Suprapubic skin (tissue), 4 donors: Measurements from ENCODE around the gene BAHCC1. TPM values are rescaled to one million over a fixed set of nuclear protein-coding genes. Genes with fewer than 3 reads are reported as not detected.
"Not testable (repeated sequence)": the region's sequence is repeated elsewhere in the genome, so short reads cannot be mapped to it uniquely, and the experiment has no call there.

Experiments used
- DNase-seq, 2 donors: peaks; one replicate each; pipeline ENCODE4 v3.0.0-alpha.2; 2019; ENCODE audit warnings: low spot score in 2 of 2
- H3K27ac ChIP-seq: fragments of 200-600 bp; sonication (generic); one replicate; pipeline ENCODE4 v1.5.1; 2019
- H3K27me3 ChIP-seq: fragments of 200-600 bp; sonication (generic); one replicate; pipeline ENCODE4 v1.5.1; 2019
- H3K36me3 ChIP-seq: fragments of 200-600 bp; sonication (generic); one replicate; pipeline ENCODE4 v1.5.1; 2019
- H3K4me1 ChIP-seq: fragments of 200-600 bp; sonication (generic); one replicate; pipeline ENCODE4 v1.5.1; 2019
- H3K4me3 ChIP-seq: fragments of 200-600 bp; sonication (generic); one replicate; pipeline ENCODE4 v1.5.1; 2019; ENCODE audit warnings: mild to moderate bottlenecking
- H3K9me3 ChIP-seq: fragments of 200-600 bp; sonication (generic); one replicate; pipeline ENCODE4 v1.5.1; 2019
- CTCF ChIP-seq, 2 donors: fragments of 200-600 bp in 1 of 2; fragments of 450-650 bp in 1 of 2; sonication (generic) in 1 of 2; IDR thresholded peaks; one replicate each; pipeline ENCODE4 v1.5.1; 2016 to 2019; ENCODE audit warnings: antibody characterized with exemption in 2 of 2, mild to moderate bottlenecking in 1 of 2, moderate library complexity in 1 of 2
- EP300 ChIP-seq: sonication (generic); formaldehyde crosslinking; IDR thresholded peaks from one replicate; pipeline ENCODE4 v1.6.1; 2017; ENCODE audit warnings: antibody characterized with exemption
- POLR2A ChIP-seq, 2 donors: fragments of 450-650 bp; IDR thresholded peaks; one replicate each; pipeline ENCODE4 v1.6.1; 2017; ENCODE audit warnings: antibody characterized with exemption in 2 of 2, mild to moderate bottlenecking in 2 of 2, moderate library complexity in 2 of 2
- POLR2AphosphoS5 ChIP-seq, 3 donors: sonication (generic); formaldehyde crosslinking; IDR thresholded peaks; one replicate each; pipeline ENCODE4 v1.6.1; 2017; ENCODE audit warnings: antibody characterized with exemption in 3 of 3
- WGBS: methylation state at CpG from one replicate; pipeline ENCODE4 v1.1.5; 2018; 5-methylcytosine and 5-hydroxymethylcytosine counted together
- total RNA-seq, 4 donors: library from RNA; depleted of rRNA; stranded (reverse); fragments of >200 nt; gene quantifications; one replicate each; pipeline ENCODE4 v1.1.0, GENCODE V29; 2016

Gene BAHCC1
- total RNA-seq, 4 donors from 2014 or later = 4.5 to 19.3 (median 12.2) TPM

GRCh38 chr17:81354252-81354953, 40.9 kb upstream of the BAHCC1 start:
- no peaks in the 10 kb centered on the region for H3K27me3 ChIP-seq
- DNase-seq = no peak
- H3K27ac ChIP-seq = no peak overlapping the region
- H3K4me3 ChIP-seq = no peak overlapping the region
- H3K9me3 ChIP-seq = no peaks in the 10 kb centered on the region
- H3K4me1 ChIP-seq = peaks cover 5% of the 10 kb centered on the region
- H3K36me3 ChIP-seq = no peaks in the 10 kb centered on the region
- TF ChIP-seq POLR2AphosphoS5 (IDR thresholded peaks at IDR 0.05) (no peak), CTCF (IDR thresholded peaks at IDR 0.05) (no peak), POLR2A (IDR thresholded peaks at IDR 0.05) (no peak), EP300 (no peak)
- WGBS = 89% methylated on average over 11 of the region's 14 CpGs

DNA sequence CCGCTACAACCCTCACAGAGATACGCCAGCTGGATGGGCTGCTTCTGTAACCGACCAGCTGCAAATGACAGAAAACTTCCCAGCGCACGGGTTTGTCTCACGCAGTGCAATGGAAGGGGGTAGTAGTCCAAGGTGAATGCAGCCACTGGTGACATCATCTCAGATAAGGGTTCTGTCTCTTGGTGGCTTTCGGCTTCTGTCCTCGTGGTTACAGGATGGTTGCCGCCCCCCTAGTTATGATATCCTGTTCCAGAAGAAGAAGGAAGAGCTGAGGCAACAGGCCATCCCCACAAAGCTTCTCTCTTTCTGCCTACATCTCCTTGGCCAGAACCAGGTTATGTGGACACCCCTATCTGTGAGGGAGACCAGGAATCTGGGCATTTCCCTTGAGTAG, 40.3 kb upstream of the BAHCC1 start:
- Histone ChIP-seq H3K4me3 (no peak overlapping the region), H3K9me3 (no peaks in the 10 kb centered on the region), H3K27ac (no peak overlapping the region), H3K27me3 (no peaks in the 10 kb centered on the region), H3K4me1 (peaks cover 4% of the 10 kb centered on the region), H3K36me3 (no peaks in the 10 kb centered on the region)
- DNase-seq = no peak
- no peak for TF ChIP-seq EP300
- TF ChIP-seq POLR2AphosphoS5 (IDR thresholded peaks at IDR 0.05) = no peak
- no peak for TF ChIP-seq POLR2A (IDR thresholded peaks at IDR 0.05)
- no peak for TF ChIP-seq CTCF (IDR thresholded peaks at IDR 0.05)
- WGBS = 80% methylated on average over 9 of the region's 9 CpGs

GRCh38 chr17:81359218-81359617, 36.0 kb upstream of the BAHCC1 start:
- peaks cover 7% of the 10 kb centered on the region for H3K27me3 ChIP-seq
- 80% methylated on average over 8 of the region's 8 CpGs for WGBS
- H3K9me3 ChIP-seq = no peaks in the 10 kb centered on the region
- TF ChIP-seq POLR2AphosphoS5 (IDR thresholded peaks at IDR 0.05) = no peak
- no peak overlapping the region for H3K27ac ChIP-seq
- H3K4me1 ChIP-seq = peaks cover 1% of the 10 kb centered on the region
- no peaks in the 10 kb centered on the region for H3K36me3 ChIP-seq
- no peak overlapping the region for H3K4me3 ChIP-seq
- DNase-seq = no peak

DNA sequence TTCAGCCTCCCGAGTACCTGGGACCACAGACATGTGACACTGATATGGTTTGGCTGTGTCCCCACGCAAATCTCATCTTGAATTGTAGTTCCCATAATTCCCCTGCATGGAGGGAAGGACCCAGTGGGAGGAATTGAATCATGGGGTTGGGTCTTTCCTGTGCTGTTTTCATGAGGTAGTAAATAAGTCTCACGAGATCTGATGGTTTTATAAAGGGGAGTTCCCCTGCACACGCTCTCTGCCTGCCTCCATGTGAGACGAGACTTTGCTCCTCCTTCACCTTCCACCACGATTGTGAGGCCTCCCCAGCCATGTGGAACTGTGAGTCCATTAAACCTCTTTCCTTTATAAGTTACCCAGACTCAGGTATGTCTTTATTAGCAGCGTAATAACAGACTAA, 33.3 kb upstream of the BAHCC1 start:
- not testable (repeated sequence) for H3K4me3 ChIP-seq, H3K27ac ChIP-seq, H3K36me3 ChIP-seq, H3K9me3 ChIP-seq, DNase-seq
- H3K27me3 ChIP-seq = peaks cover 13% of the 10 kb centered on the region
- peaks cover 24% of the 10 kb centered on the region for H3K4me1 ChIP-seq
- 47% methylated on average over 7 of the region's 7 CpGs for WGBS

GRCh38 chr17:81364278-81365147, 30.7 kb upstream of the BAHCC1 start:
- DNase-seq = no peak
- 57% methylated on average over 16 of the region's 26 CpGs for WGBS
- Histone ChIP-seq H3K9me3 (no peaks in the 10 kb centered on the region), H3K4me3 (peak overlapping the region; percentile 33), H3K27ac (no peak overlapping the region), H3K4me1 (peaks cover 24% of the 10 kb centered on the region), H3K27me3 (peaks cover 16% of the 10 kb centered on the region), H3K36me3 (no peaks in the 10 kb centered on the region)
- TF ChIP-seq EP300 = no peak
- TF ChIP-seq CTCF (IDR thresholded peaks at IDR 0.05) = no peak
- no peak for TF ChIP-seq POLR2A (IDR thresholded peaks at IDR 0.05)
- no peak for TF ChIP-seq POLR2AphosphoS5 (IDR thresholded peaks at IDR 0.05)

DNA sequence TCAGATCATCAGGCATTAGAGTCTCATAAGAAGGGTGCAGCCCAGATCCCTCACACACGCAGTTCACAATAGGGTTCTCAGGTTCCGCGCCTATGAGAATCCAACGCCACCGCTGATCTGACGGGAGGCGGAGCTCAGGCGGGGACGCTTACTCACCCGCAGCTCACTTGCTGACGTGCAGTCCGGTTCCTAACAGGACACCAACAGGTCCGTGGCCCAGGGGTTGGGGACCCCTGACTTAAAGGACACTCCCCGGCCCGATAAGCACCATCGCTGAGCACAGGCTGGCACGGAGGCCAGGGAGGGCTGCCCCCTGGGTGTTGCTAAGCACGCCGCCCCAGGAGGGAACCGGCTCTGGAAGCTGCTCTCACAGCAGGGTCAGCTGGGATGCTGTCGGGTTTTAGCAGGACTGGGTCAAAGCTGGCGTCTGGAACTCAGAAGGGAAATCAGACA, 30.1 kb upstream of the BAHCC1 start:
- Histone ChIP-seq H3K36me3 (no peaks in the 10 kb centered on the region), H3K4me3 (peak overlapping the region; percentile 33), H3K4me1 (peaks cover 24% of the 10 kb centered on the region), H3K9me3 (no peaks in the 10 kb centered on the region), H3K27ac (no peak overlapping the region), H3K27me3 (peaks cover 16% of the 10 kb centered on the region)
- TF ChIP-seq EP300 (no peak), CTCF (IDR thresholded peaks at IDR 0.05) (no peak), POLR2A (IDR thresholded peaks at IDR 0.05) (no peak), POLR2AphosphoS5 (IDR thresholded peaks at IDR 0.05) (no peak)
- WGBS = 15% methylated on average over 19 of the region's 22 CpGs
- DNase-seq = no peak
